Choroid plexus epithelial cell (primary cell): Measurements from ENCODE around the gene THOC6.
"Not testable (repeated sequence)": the region's sequence is repeated elsewhere in the genome, so short reads cannot be mapped to it uniquely, and the experiment has no call there.

Experiments used
- DNase-seq: peaks from one replicate; pipeline ENCODE4 v3.0.0-alpha.2; 2010; ENCODE audit warnings: low read depth
- H3K4me3 ChIP-seq: 2 replicates; pipeline ENCODE4 v1.5.1; 2011; ENCODE audit warnings: low read depth, mild to moderate bottlenecking, control low read depth, low read length, moderate library complexity
- TF ChIP-seq, protein P1 (sequence below): conservative IDR thresholded peaks from 2 replicates; pipeline ENCODE4 v1.5.1; 2011; ENCODE audit warnings: low read depth, mild to moderate bottlenecking, control low read depth, inconsistent platforms, low read length, moderate library complexity

THOC6 gene

DNA sequence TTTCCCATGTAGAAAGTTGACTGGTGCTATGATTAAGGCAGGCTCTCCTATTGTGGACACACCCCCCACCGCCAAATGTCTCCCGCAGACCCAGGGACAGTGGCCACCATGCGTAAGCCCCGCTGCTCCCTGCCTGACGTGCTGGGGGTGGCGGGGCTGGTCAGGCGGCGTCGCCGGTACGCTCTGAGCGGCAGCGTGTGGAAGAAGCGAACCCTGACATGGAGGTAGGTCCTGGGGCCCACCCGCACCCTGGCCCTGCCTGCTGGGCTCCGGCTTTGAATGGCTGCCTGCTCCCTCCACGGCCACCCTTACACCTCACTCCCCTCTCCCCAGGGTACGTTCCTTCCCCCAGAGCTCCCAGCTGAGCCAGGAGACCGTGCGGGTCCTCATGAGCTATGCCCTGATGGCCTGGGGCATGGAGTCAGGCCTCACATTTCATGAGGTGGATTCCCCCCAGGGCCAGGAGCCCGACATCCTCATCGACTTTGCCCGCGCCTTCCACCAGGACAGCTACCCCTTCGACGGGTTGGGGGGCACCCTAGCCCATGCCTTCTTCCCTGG, 26.2 kb downstream of the THOC6 start:
- DNase-seq: no peak
- TF ChIP-seq, protein P1, sequence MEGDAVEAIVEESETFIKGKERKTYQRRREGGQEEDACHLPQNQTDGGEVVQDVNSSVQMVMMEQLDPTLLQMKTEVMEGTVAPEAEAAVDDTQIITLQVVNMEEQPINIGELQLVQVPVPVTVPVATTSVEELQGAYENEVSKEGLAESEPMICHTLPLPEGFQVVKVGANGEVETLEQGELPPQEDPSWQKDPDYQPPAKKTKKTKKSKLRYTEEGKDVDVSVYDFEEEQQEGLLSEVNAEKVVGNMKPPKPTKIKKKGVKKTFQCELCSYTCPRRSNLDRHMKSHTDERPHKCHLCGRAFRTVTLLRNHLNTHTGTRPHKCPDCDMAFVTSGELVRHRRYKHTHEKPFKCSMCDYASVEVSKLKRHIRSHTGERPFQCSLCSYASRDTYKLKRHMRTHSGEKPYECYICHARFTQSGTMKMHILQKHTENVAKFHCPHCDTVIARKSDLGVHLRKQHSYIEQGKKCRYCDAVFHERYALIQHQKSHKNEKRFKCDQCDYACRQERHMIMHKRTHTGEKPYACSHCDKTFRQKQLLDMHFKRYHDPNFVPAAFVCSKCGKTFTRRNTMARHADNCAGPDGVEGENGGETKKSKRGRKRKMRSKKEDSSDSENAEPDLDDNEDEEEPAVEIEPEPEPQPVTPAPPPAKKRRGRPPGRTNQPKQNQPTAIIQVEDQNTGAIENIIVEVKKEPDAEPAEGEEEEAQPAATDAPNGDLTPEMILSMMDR: no peak
- H3K4me3 ChIP-seq: no peak overlapping the region

DNA sequence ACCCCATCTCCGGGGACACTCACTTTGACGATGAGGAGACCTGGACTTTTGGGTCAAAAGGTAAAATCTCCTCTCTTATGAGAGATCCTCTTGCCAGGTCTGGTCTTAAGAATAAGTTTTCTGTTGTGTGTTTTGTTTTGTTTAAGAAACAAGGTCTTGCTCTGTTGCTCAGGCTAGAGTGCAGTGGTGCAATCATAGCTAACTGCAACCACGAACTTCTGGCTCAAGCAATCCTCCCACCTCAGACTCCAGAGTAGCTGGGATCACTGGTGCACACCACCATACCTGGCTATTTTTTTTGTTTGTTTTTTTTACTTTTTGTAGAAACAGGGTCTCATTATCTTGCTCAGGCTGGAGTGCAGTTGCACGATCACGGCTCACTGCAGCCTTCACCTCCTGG, 26.7 kb downstream of the THOC6 start:
- TF ChIP-seq, protein P1: no peak
- no peak overlapping the region for H3K4me3 ChIP-seq
- no peak for DNase-seq

DNA sequence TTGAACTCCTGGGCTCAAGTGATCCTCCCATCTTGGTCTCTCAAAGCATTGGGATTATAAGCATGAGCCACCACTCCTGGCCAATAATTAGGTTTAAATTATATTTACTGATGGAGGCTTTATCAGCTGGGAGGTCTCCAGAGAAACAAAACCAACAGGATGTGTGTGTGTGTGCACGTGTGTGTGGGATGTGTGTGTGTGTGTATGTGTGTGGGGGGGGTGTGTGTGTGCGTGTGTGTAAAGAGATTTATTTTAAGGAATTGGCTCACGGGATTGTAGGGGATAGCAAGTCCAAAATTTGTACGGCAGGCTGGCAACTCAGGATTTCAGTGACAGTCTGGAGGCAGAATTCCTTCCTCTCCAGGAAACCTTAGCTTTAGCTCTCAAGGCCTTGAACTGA, 27.2 kb downstream of the THOC6 start:
- TF ChIP-seq, protein P1: no peak
- H3K4me3 ChIP-seq: no peak overlapping the region
- DNase-seq: no peak

DNA sequence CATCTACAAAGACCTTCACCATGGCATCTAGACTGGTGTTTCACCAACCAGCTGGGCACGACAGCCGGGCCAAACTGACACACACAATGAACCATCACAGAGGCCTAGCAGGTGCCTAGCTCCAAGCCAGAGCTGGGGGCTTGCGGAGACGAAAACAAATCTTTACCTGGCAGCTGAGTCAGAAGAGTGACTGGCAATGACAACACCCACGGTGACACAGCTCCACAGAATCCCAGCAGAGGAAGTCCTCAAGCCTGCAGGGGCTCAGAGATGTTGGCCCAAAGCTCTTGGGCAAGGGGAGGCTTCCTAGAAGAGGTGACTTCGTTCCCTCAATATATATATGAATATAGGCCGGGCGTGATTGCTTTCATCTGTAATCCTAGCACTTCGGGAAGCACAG, 27.7 kb downstream of the THOC6 start:
- TF ChIP-seq, protein P1: no peak
- H3K4me3 ChIP-seq: no peak overlapping the region
- no peak for DNase-seq

DNA sequence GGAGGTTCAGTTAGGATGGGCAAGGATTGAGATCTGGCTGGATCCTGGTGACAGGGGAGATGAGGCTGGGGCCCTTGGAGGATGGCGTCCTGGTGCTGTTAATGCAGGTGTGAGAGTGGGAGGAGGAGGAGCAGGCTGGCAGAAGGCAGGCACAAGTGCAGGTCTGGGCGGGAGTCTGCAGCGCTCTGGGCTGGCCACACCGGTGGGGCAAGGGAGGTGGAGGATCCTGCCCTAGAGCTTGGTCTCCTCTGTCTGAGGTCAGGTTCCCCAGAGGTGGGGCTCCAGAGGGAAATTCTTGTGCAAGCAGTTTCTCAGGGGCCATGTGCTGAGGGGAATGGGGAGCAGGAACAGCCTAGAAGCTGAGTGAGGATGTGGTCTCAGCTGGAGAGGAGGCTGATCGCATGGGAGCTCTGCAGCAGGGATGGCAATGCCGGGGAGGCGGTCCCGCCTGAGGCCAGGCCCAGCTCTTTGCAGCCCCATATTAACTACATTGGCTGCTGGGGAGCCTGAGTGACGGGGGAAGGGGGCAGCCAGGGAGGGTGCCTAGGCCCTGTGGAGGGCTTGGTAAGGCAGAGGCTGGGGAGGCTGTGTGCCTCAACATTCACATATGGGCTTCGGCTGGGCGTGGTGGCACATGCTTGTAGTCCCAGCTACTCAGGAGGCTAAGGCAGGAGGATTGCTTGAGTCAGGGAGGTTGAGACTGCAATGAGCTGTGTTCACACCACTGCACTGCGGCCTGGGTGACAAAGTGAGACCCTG, 28.9 kb downstream of the THOC6 start:
- not testable (repeated sequence) for H3K4me3 ChIP-seq, DNase-seq

DNA sequence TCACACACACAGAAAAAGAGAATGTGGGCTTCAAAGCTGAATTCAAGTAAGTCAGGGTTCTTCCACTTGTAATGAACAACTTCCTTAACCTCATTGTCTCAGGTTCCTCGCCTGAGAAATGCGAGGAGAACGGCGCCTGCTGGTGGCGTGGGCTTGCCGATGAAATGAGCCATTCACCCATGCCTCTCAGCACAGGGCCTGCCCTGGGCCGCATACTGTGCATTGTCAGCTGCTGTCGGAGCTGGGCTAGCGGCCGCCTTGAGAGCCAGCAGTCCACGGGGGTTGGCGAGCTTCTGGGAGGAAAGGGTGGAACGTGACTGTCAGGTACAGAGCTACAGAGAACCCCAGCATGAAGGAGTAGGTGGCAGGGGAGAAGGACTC, 29.5 kb downstream of the THOC6 start:
- H3K4me3 ChIP-seq, DNase-seq: not testable (repeated sequence)

DNA sequence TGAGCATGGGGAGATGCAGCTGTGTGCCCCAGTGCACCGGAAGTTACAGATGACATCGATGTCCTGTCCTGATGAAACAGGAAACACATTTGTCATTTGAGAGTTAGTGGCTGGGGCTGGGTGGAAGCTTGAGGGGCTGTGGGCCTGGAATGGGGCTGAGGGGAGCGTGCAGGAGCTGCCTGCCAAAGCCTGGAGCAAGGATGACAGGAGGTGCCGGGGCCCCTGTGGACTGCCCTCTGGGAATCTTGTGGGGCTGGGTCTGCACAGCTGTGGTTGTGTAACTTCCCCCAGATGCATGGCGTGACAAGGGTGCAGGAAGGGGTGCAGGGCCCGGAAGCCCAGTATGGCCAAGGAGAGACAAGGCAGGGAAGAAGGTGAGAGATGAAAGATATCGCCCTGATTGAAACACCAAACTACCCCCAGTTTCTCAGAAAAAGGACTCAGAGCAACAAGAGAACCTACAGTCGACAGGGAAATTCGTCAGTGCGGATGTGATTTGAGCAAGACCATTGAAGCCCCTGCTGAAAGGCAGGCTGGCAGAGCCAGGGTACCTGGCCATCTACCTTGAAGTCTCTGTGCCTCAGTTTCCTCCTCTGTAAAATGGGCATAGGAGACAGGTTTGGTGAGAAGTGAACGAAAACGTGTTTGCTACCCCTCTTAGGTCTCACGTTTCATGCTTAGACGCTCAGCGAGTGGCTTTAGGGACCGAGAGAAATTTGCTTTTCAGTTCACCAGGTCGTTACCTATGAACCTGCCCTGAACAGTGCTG, 31.3 kb downstream of the THOC6 start:
- no peak for DNase-seq
- no peak overlapping the region for H3K4me3 ChIP-seq
- TF ChIP-seq, protein P1: no peak

DNA sequence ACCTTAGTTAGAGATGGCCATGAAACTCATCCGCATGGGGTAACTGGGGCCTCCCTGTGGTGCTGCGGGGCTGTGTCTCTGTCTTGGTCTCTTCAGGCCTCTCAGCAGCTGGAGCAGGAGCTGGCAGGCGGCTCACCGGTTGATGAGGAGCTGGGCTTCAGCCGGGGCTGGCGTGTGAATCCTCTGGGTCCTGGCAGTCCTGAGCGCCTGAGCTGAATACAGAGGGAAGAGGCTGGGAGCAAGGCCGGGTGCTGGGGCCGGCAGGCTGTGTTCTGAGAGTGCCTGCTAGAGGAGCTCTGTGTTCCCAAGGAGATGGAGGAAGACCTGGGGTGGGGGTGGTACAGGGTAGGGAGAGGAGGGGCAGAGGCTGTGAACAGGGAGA, 31.9 kb downstream of the THOC6 start:
- H3K4me3 ChIP-seq, DNase-seq: not testable (repeated sequence)
